Measurements from ENCODE around the gene CCDC28A. TPM values are rescaled to one million over a fixed set of nuclear protein-coding genes. Genes with fewer than 3 reads are reported as not detected.
"Not testable (repeated sequence)": the region's sequence is repeated elsewhere in the genome, so short reads cannot be mapped to it uniquely, and the experiment has no call there.

CCDC28A gene
- total RNA-seq, 4 donors from 2014 or later, result 44.5 to 51.7 (median 47.3) TPM

- H3K4me3 ChIP-seq (replicated peaks in 1 of 3), result no peak overlapping the region
- WGBS, 2 donors, result 76 to 88% methylated on average over 2 of the region's 2 CpGs
- intact Hi-C loops (cut with DNase I), result no loop called here
- no peak overlapping the region for H3K27ac ChIP-seq
- H3K4me1 ChIP-seq, result peaks cover 0 to 3% of the 10 kb centered on the region in 2 donors
- no peak for TF ChIP-seq POLR2A (IDR thresholded peaks at IDR 0.05)
- TF ChIP-seq, protein P1, sequence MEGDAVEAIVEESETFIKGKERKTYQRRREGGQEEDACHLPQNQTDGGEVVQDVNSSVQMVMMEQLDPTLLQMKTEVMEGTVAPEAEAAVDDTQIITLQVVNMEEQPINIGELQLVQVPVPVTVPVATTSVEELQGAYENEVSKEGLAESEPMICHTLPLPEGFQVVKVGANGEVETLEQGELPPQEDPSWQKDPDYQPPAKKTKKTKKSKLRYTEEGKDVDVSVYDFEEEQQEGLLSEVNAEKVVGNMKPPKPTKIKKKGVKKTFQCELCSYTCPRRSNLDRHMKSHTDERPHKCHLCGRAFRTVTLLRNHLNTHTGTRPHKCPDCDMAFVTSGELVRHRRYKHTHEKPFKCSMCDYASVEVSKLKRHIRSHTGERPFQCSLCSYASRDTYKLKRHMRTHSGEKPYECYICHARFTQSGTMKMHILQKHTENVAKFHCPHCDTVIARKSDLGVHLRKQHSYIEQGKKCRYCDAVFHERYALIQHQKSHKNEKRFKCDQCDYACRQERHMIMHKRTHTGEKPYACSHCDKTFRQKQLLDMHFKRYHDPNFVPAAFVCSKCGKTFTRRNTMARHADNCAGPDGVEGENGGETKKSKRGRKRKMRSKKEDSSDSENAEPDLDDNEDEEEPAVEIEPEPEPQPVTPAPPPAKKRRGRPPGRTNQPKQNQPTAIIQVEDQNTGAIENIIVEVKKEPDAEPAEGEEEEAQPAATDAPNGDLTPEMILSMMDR (IDR thresholded peaks at IDR 0.05), result no peak
- no peaks in the 10 kb centered on the region for H3K9me3 ChIP-seq
- H3K27me3 ChIP-seq, result no peaks in the 10 kb centered on the region
- no peak for DNase-seq
- no peaks in the 10 kb centered on the region for H3K36me3 ChIP-seq
Measured at GRCh38 chr6:138728662-138729061, 44.9 kb upstream of the CCDC28A start.

GRCh38 chr6:138730037-138730436 lies 43.5 kb upstream of the CCDC28A start:
- WGBS, 2 donors, result 90 to 93% methylated on average over 5 of the region's 5 CpGs
- H3K36me3 ChIP-seq; H3K4me3 ChIP-seq (replicated peaks in 1 of 3); H3K27me3 ChIP-seq; H3K27ac ChIP-seq; H3K9me3 ChIP-seq; DNase-seq; H3K4me1 ChIP-seq; intact Hi-C loops (cut with DNase I): not testable (repeated sequence)

DNA sequence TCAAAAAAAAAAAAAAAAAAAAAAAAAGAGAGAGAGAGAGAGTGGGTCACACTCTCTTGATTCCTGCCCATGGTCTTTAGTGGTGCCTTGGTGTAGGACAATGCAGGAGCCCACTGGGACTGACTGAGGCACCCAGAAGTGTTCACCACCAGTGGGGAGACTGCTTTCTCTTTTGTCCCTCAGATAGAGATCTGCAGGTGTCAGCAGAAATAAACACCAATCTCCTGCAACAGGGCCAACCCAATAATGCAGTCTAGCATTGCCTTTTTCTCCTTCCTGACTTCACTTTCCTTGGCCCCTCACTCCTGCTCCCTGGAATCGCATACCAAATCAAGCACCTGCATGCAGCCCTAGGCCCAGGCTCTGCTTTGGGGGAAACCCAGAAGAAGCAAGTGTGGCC lies 39.0 kb upstream of the CCDC28A start:
- Histone ChIP-seq H3K27me3 (no peaks in the 10 kb centered on the region), H3K4me3 (replicated peaks in 1 of 3) (no peak overlapping the region), H3K4me1 (no peaks in the 10 kb centered on the region), H3K36me3 (no peaks in the 10 kb centered on the region), H3K27ac (no peak overlapping the region), H3K9me3 (no peaks in the 10 kb centered on the region)
- intact Hi-C loops (cut with DNase I), result no loop called here
- TF ChIP-seq POLR2A (IDR thresholded peaks at IDR 0.05), result no peak
- TF ChIP-seq, protein P1 (IDR thresholded peaks at IDR 0.05), result no peak
- DNase-seq, result no peak
- 80 to 100% methylated on average over 1 of the region's 1 CpG for WGBS, 2 donors

DNA sequence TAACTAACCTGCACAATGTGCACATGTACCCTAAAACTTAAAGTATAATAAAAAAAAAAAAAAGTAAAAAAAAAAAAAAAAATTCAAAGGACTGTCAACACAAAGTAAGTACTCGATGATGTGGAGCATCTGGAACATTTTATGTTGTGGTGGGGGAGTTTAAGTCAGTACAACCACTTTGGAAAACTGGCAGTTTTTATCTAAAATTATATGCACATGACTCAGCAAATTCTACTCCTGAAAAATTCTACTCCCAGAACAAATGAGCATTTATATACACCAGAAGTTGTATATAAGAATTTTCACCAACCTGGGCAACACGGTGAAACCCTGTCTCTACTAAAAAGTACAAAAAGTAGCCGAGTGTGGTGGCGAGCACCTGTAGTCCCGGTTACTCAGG lies 36.9 kb upstream of the CCDC28A start:
- H3K27ac ChIP-seq, result no peak overlapping the region
- WGBS, 2 donors, result 93 to 95% methylated on average over 5 of the region's 5 CpGs
- no peaks in the 10 kb centered on the region for H3K4me1 ChIP-seq
- H3K4me3 ChIP-seq (replicated peaks in 1 of 3), result no peak overlapping the region
- no peaks in the 10 kb centered on the region for H3K36me3 ChIP-seq
- TF ChIP-seq, protein P1 (IDR thresholded peaks at IDR 0.05), result no peak
- no peak for TF ChIP-seq POLR2A (IDR thresholded peaks at IDR 0.05)
- H3K9me3 ChIP-seq, result no peaks in the 10 kb centered on the region
- no peak for DNase-seq
- intact Hi-C loops (cut with DNase I), result no loop called here
- H3K27me3 ChIP-seq, result no peaks in the 10 kb centered on the region

DNA sequence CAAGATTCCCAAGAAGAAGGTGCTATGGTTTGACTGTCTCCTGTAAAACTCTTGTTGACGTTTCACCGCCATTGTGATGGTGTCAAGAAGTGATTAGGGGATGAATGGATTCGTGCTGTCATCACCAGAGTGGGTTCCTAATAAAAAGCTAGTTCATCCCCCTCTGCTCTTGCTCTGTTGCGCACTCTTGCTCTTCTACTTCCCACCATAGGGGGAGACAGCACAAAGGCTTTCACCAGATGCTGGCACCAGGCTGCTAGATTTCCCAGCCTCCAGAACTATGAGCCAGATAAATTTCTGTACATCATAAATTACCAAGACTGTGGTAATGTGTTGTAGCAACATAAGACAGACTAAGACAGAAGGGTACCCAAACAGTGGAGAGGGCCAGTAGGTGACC lies 21.6 kb upstream of the CCDC28A start:
- intact Hi-C loops (cut with DNase I), result no loop called here
- DNase-seq, result no peak
- no peak for TF ChIP-seq POLR2A (IDR thresholded peaks at IDR 0.05)
- TF ChIP-seq, protein P1 (IDR thresholded peaks at IDR 0.05), result no peak

DNA sequence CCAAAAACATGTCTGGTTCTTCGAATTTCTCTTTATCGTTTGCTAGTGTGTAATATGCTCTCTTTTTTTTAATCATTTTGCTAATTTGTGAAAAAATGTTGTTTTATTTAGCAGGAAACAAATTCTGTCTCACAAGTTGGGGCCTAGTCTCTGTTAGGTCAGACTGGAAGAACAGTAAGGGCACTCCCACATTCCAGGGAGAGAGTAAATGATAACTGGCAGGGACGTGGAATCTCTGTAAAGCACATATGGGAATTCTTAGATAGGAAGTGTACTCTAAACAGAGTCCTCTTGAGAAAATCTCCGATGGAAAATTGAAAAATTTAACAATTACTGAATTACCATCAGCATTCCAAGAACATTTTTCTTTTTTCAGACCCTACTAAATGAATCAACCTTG lies 16.4 kb upstream of the CCDC28A start:
- H3K36me3 ChIP-seq, result no peaks in the 10 kb centered on the region
- no peaks in the 10 kb centered on the region for H3K4me1 ChIP-seq
- H3K27me3 ChIP-seq, result no peaks in the 10 kb centered on the region
- 72 to 79% methylated on average over 4 of the region's 4 CpGs for WGBS, 2 donors
- intact Hi-C loops (cut with DNase I), result no loop called here
- DNase-seq, result no peak
- H3K4me3 ChIP-seq (replicated peaks in 1 of 3), result no peak overlapping the region
- no peak for TF ChIP-seq POLR2A (IDR thresholded peaks at IDR 0.05)
- TF ChIP-seq, protein P1 (IDR thresholded peaks at IDR 0.05), result no peak
- H3K27ac ChIP-seq, result no peak overlapping the region
- H3K9me3 ChIP-seq, result no peaks in the 10 kb centered on the region

More for the DNA sequence above, 21.6 kb upstream of the CCDC28A start:
- 93 to 96% methylated on average over 4 of the region's 4 CpGs for WGBS, 2 donors
- Histone ChIP-seq H3K9me3 (no peaks in the 10 kb centered on the region), H3K36me3 (no peaks in the 10 kb centered on the region), H3K4me1 (no peaks in the 10 kb centered on the region), H3K27ac (no peak overlapping the region), H3K27me3 (no peaks in the 10 kb centered on the region), H3K4me3 (replicated peaks in 1 of 3) (no peak overlapping the region)
